Stomach smooth muscle (tissue), 2 donors: Measurements from ENCODE around the gene VAV2.

Experiments used
- H3K27ac ChIP-seq: one replicate; pipeline ENCODE4 v1.7.0; 2013; ENCODE audit warnings: mild to moderate bottlenecking, low read length, inconsistent platforms
- H3K27me3 ChIP-seq, 2 donors: one replicate each; pipeline ENCODE4 v1.7.0; 2013; ENCODE audit warnings: low read length in 2 of 2; ENCODE audit not compliant: insufficient read depth in 2 of 2, control insufficient read depth in 1 of 2
- H3K36me3 ChIP-seq, 2 donors: one replicate each; pipeline ENCODE4 v1.7.0; 2013; ENCODE audit warnings: low read length in 2 of 2; ENCODE audit not compliant: control insufficient read depth in 2 of 2, insufficient read depth in 2 of 2
- H3K4me1 ChIP-seq: one replicate; pipeline ENCODE4 v1.7.0; 2013; ENCODE audit warnings: low read length; ENCODE audit not compliant: control insufficient read depth, insufficient read depth
- H3K4me3 ChIP-seq, 2 donors: one replicate each; pipeline ENCODE4 v1.7.0; 2013; ENCODE audit warnings: low read length in 2 of 2
- H3K9ac ChIP-seq, 2 donors: one replicate each; pipeline ENCODE4 v1.7.0; 2013; ENCODE audit warnings: low read length in 2 of 2, mild to moderate bottlenecking in 1 of 2
- H3K9me3 ChIP-seq, 2 donors: one replicate each; pipeline ENCODE4 v1.7.0; 2013; ENCODE audit warnings: low read length in 2 of 2; ENCODE audit not compliant: control insufficient read depth in 2 of 2
- donor health status: healthy.
- donor health status: Pancreatic carcinoma.

The VAV2 gene

DNA sequence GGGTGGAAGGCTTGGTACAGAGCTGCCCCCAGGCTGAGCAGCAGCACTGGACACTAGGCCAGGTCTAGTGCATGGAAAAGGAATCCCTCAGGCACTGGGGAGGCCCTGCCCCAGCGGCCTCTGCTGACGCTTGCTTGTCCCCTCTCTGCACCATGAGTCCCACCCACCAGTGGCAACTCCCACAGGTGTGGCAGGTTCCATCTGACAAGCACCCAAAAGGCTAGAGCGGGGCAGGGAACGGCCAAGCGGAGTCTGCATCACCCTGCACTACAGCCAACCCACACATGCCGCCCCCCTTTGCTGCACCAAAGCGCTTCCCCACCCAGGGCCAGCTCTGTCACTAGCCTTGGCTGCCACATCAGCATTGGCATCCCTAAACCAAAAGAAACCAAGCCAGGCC lies 138.8 kb downstream of the VAV2 start:
- no peak overlapping the region for H3K27ac ChIP-seq
- H3K4me1 ChIP-seq: no peaks in the 10 kb centered on the region
- no peak overlapping the region for H3K9ac ChIP-seq
- H3K9me3 ChIP-seq: no peaks in the 10 kb centered on the region
- H3K4me3 ChIP-seq: no peak overlapping the region
- no peaks in the 10 kb centered on the region for H3K27me3 ChIP-seq
- no peaks in the 10 kb centered on the region for H3K36me3 ChIP-seq

DNA sequence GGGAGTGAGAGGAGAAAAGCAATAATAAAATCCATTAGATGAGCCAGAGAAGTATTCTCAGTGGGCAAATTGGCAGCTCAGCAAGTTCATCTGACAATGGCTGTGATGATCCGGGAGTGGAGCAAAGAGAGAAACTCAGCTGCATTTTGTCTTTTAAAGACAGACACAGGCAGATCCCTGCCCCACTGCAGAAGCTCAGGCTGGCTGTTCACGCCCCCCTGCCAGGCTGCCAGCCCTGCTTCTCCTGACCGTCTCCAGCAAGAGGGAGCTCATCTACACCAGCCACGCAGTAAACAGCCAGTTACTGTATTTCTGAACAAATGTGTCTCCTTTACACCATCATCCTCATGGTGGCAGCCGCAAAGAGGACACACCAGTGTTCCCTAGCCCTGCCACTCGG lies 139.7 kb downstream of the VAV2 start:
- H3K27me3 ChIP-seq: no peaks in the 10 kb centered on the region
- no peak overlapping the region for H3K27ac ChIP-seq
- no peaks in the 10 kb centered on the region for H3K4me1 ChIP-seq
- H3K4me3 ChIP-seq: no peak overlapping the region
- no peaks in the 10 kb centered on the region for H3K9me3 ChIP-seq
- H3K9ac ChIP-seq: no peak overlapping the region
- H3K36me3 ChIP-seq: no peaks in the 10 kb centered on the region

DNA sequence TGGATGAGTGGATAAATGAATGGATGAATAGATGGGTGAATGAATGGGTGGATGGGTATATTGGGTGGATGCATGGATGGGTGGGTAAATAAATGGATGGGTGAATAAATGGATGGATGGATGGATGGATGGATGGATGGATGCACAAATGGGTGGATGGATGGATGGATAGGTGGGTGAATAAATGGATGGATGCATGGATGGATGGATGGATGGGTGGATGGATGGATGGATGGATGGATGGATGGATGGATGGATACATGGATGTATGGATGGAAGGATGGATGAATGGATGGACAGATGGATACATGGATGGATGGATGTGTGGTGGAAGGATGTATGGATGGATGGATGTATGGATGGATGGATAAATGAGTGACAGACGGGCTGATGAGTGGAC lies 140.4 kb downstream of the VAV2 start:
- Histone ChIP-seq H3K4me1 (no peaks in the 10 kb centered on the region), H3K36me3 (no peaks in the 10 kb centered on the region), H3K27ac (no peak overlapping the region), H3K9me3 (no peaks in the 10 kb centered on the region), H3K4me3 (no peak overlapping the region), H3K27me3 (no peaks in the 10 kb centered on the region), H3K9ac (no peak overlapping the region)

DNA sequence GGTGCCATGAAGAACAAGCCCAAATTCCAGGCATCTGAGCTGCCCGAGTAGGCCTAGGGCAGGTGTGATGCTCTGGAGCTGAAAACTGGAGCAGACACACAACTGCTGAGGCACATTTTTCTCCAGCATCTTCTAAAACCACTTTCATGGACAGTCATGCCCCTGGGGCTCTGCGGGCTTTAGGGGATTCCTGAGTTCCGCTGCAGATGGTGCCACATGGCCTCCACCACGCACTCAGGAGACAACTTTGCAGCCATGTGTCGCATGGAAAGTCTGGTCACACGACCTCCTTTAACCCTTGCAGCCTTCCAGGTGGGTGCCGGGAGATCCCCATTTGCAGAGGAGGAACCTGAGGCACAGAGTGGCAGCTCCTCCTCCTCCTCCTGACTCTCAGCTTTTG lies 141.2 kb downstream of the VAV2 start:
- Histone ChIP-seq H3K36me3 (no peaks in the 10 kb centered on the region), H3K4me3 (no peak overlapping the region), H3K9me3 (no peaks in the 10 kb centered on the region), H3K4me1 (no peaks in the 10 kb centered on the region), H3K9ac (no peak overlapping the region), H3K27me3 (no peaks in the 10 kb centered on the region), H3K27ac (no peak overlapping the region)

DNA sequence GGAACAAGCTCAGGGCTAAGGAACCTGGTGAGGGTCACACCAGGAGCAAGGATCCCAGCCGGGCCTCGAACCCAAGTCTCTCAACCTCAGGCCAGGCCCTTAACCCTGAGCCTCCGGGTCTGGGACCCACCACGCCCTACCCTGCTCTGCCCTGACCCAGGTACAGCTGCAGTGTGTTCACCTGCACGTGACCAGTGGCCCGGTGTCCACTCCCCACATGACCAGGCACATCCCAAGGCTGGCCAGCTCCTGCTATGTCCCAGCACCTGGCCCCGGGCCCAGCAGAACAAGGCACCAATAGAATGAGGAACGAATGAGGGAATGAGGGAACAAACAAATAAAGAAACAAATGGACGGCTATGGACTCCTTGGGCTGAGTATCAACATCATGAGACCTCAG lies 142.0 kb downstream of the VAV2 start:
- Histone ChIP-seq H3K4me3 (no peak overlapping the region), H3K27ac (no peak overlapping the region), H3K9ac (no peak overlapping the region), H3K9me3 (no peaks in the 10 kb centered on the region), H3K36me3 (no peaks in the 10 kb centered on the region), H3K27me3 (no peaks in the 10 kb centered on the region), H3K4me1 (no peaks in the 10 kb centered on the region)

DNA sequence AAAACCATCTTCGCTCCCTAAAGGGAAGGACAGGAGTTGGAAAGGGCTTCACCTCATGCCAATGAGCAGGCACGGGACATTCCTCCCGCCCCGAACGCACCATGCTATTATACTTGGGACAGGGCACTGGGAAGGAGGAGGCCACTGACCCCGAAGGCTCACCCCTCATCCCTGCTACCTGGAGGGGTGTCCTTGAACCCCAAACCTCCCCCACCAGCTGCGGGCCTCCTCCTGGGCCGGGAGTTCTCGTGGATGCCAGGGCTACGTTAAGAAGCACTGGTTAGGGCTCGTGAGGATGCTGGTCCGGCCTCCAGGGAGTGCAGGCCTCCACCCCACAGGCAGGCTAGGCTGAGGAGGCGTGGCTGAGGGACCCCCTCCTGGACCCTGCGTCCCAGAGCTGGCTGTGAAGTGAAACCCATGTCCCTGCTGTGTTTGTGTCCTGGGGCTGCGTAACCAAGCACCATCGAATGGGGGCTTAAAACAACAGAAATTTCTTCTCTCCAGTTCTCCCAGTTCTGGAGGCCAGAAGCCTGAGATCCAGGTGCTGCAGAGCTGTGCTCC lies 142.9 kb downstream of the VAV2 start:
- H3K9ac ChIP-seq: no peak overlapping the region
- no peaks in the 10 kb centered on the region for H3K27me3 ChIP-seq
- H3K9me3 ChIP-seq: no peaks in the 10 kb centered on the region
- peaks cover 4% of the 10 kb centered on the region for H3K4me1 ChIP-seq
- no peaks in the 10 kb centered on the region for H3K36me3 ChIP-seq
- no peak overlapping the region for H3K27ac ChIP-seq
- H3K4me3 ChIP-seq: no peak overlapping the region

DNA sequence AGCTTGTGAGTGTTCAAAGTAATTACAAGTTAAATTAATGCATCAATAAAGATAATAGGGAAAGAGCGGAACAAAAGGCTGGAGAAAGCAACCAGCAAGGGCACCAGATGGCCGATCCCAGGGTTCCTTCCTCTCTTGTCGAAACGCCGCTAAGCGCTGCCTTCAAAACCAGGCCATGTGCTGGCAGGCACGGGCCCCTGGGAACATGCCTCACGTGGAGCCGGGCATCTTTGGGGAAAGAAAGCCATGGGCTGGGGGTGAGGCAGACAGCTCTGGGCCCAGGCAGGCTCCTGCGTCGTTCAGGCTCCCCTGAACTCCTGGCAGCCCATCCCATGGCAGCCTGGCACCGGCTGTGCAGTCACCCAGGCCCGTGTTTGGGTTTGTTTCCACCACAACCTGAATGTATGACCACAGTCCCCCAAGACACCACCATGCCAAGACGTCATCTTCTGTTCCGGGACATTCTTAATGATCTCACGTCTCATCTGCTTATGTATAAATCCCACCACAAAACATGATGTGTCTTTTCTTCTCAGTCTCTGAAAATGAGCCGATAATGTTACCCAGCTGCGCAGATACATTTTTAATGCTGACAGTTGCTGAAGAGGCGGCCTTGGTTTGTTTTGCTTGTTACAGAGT lies 143.5 kb downstream of the VAV2 start:
- H3K27ac ChIP-seq: no peak overlapping the region
- no peaks in the 10 kb centered on the region for H3K9me3 ChIP-seq
- no peaks in the 10 kb centered on the region for H3K27me3 ChIP-seq
- no peaks in the 10 kb centered on the region for H3K36me3 ChIP-seq
- no peak overlapping the region for H3K4me3 ChIP-seq
- H3K4me1 ChIP-seq: peaks cover 4% of the 10 kb centered on the region
- no peak overlapping the region for H3K9ac ChIP-seq

DNA sequence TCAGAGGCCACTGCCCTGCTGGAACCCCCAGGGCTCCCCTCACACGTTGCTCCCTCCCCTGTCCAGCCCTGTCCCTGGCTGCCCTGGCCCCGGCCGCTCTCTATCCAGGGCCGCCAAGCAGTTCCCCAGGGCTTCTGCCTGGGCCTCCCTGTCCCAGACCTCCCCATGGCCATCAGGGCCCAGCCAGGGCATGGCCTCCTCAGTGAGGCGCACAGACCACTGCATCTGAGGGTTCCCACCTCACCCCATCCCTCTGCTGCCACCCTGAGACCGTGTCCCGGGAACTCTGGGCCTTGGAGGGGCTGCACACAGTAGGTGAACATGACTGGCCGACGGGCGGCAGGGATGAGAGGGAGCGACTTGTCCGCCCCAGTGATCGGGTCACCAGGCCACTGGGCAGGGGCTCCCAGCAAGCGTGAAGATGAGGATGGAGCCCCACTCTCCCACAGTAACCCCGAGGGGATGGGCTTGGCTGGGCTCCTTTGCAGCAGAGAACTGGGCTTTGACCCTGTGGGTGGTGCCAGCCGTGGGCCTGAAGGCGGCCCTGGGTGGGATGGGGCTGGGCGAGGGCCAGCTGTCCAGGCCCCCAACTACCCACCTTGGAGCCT lies 145.5 kb downstream of the VAV2 start:
- peaks cover 4% of the 10 kb centered on the region for H3K4me1 ChIP-seq
- H3K9ac ChIP-seq: no peak overlapping the region
- H3K4me3 ChIP-seq: no peak overlapping the region
- no peaks in the 10 kb centered on the region for H3K36me3 ChIP-seq
- no peak overlapping the region for H3K27ac ChIP-seq
- no peaks in the 10 kb centered on the region for H3K27me3 ChIP-seq
- H3K9me3 ChIP-seq: no peaks in the 10 kb centered on the region

DNA sequence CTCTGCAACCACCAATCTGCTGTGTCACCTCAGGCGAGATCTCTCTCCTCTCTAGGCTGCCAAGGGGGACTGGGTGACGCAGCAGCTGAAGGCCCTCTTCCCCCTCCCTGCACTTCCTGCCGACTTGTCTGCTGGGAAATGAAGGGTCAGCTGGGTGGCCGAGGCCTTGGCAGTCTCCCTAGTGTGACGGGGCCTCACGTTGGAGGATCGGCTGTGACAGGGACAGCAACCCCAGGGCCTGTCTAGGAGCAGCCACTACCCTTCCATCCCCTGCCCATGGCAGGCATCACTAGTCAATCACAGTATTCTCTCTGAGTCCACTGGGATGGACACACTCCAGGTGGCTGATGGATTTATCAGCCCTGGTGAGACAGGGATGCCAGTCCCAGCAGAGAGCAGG lies 146.7 kb downstream of the VAV2 start:
- Histone ChIP-seq H3K36me3 (no peaks in the 10 kb centered on the region), H3K4me1 (peaks cover 5% of the 10 kb centered on the region), H3K9me3 (no peaks in the 10 kb centered on the region), H3K27ac (no peak overlapping the region), H3K27me3 (no peaks in the 10 kb centered on the region), H3K4me3 (no peak overlapping the region), H3K9ac (no peak overlapping the region)

DNA sequence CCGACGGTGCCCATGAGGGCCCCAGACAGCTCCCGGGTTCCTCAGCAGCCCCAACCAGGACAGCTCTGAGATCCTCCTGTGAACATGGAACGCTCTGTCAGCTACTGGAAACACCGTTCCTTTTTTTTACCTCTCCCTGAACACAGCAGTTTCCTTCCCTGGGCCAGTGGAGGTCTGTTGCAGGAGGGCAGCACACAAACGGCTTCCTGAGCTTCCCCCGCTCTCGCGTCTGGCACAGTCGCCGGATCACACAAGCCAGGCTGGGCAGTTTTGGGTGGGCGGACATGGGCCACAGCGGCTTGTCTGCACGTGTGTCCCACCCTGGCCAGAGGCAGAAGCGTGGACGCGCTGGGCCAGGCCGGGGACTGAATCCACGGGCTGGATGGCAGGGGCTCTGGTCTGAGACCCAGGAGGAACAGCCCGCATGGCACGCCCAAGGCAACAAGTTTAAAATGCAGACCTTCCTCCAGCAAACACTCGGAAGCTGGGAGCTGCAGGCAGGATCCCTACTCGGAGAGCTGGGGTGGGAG lies 147.2 kb downstream of the VAV2 start:
- H3K36me3 ChIP-seq: no peaks in the 10 kb centered on the region
- peaks cover 10% of the 10 kb centered on the region for H3K4me1 ChIP-seq
- H3K9ac ChIP-seq: no peak overlapping the region
- no peaks in the 10 kb centered on the region for H3K27me3 ChIP-seq
- no peaks in the 10 kb centered on the region for H3K9me3 ChIP-seq
- H3K27ac ChIP-seq: no peak overlapping the region
- H3K4me3 ChIP-seq: no peak overlapping the region

DNA sequence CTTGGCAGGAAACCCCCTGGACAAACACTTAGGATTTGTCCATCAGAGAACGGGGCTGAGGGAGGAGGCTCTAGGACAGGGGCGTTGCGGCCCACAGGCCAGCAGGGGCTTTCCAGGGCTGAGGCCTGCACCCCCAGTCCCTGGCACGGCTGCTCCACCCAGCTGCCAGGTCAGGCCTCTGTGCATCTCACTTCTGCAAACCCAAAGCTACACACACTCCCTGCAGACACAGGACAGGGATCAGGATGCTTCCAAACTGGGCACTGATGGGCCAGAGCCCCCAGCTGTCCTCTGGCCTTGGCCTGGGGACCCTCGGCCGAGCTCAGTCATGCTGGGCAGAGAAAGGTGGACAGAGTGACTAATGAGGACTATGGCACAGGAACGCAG lies 147.7 kb downstream of the VAV2 start:
- H3K4me3 ChIP-seq: no peak overlapping the region
- H3K27me3 ChIP-seq: no peaks in the 10 kb centered on the region
- H3K27ac ChIP-seq: no peak overlapping the region
- H3K9me3 ChIP-seq: no peaks in the 10 kb centered on the region
- no peak overlapping the region for H3K9ac ChIP-seq
- H3K4me1 ChIP-seq: peaks cover 11% of the 10 kb centered on the region
- H3K36me3 ChIP-seq: no peaks in the 10 kb centered on the region
